ENCODE measurements around the gene WASL. TPM values are rescaled to one million over a fixed set of nuclear protein-coding genes. Genes with fewer than 3 reads are reported as not detected.

WASL gene
- total RNA-seq, 1 experiment from 2014 or later: 39.3 TPM

DNA sequence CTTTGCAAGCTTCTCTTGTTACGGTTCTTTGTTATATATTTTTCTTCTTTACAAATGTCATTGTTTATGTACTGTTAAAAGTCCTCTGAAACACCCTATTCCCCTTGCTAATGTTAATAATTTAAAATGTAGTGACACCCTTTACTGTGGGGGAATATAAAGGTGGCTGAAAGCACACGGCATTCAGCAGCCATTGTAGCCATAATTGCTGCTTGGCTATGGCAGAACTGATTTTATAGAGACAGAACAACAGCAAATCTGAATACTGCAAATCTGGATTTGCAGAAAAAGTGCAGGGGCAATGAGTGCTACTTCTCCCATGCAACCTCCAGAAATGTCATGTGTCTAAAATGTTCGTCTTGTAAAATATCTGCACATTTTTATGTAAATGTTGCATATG, 3.7 kb upstream of the WASL start:
- H3K27me3 ChIP-seq (ENCODE audit: insufficient read depth, low read length): no peaks in the 10 kb centered on the region
- H3K9me3 ChIP-seq (ENCODE audit: control insufficient read depth, low read depth, low read length): no peaks in the 10 kb centered on the region
- no peak overlapping the region for H3K56ac ChIP-seq (ENCODE audit: insufficient read length, low read depth, low read length)
- H3K79me1 ChIP-seq (ENCODE audit: insufficient read depth, low read depth, low read length, poor library complexity, severe bottlenecking): no peaks in the 10 kb centered on the region
- no peak for DNase-seq
- H2BK20ac ChIP-seq (ENCODE audit: low read depth, low read length, poor library complexity, severe bottlenecking): no peak overlapping the region
- H3K4ac ChIP-seq (ENCODE audit: low read depth, low read length): no peak overlapping the region
- H2AFZ ChIP-seq (ENCODE audit: low read length): no peak overlapping the region
- no peak overlapping the region for H3K4me3 Mint-ChIP-seq
- no peak overlapping the region for H4K5ac ChIP-seq (ENCODE audit: insufficient read length, low read depth, low read length)
- H4K8ac ChIP-seq (replicated peaks; ENCODE audit: insufficient read length, low read depth, low read length): no peak overlapping the region
- H2BK12ac ChIP-seq (ENCODE audit: insufficient read length, low read depth, low read length): no peak overlapping the region
- no peak overlapping the region for H3K27ac Mint-ChIP-seq
- no peak overlapping the region for H2BK120ac ChIP-seq (ENCODE audit: low read depth, low read length, poor library complexity, severe bottlenecking)
- no peak overlapping the region for H2AK5ac ChIP-seq (ENCODE audit: insufficient read length, low read length)
- no peaks in the 10 kb centered on the region for H3K9me3 Mint-ChIP-seq
- no CpG with 5 or more reads among the region's 3 CpGs for WGBS (ENCODE audit: extremely low coverage, insufficient read length, low lambda C conversion rate)
- H3K4me1 ChIP-seq (ENCODE audit: insufficient read depth, low read length): no peaks in the 10 kb centered on the region
- no peak overlapping the region for H3K23ac ChIP-seq (ENCODE audit: insufficient read length, low read depth, low read length)
- no peak overlapping the region for H3K18ac ChIP-seq (ENCODE audit: insufficient read length, low read depth, low read length)
- H3K4me1 Mint-ChIP-seq: peaks cover 22 to 25% of the 10 kb centered on the region in 2 experiments
- H4K20me1 ChIP-seq (ENCODE audit: control insufficient read depth, insufficient read depth, insufficient read length): no peaks in the 10 kb centered on the region
- no peak overlapping the region for H3T11ph ChIP-seq (ENCODE audit: low read length)
- no peak overlapping the region for H3K9ac ChIP-seq (ENCODE audit: extremely low read depth, insufficient read length, low read length)
- no peaks in the 10 kb centered on the region; a peak in 2 of 7 replicates for H3K36me3 Mint-ChIP-seq (ENCODE audit: insufficient read depth in 1 of 3, low read depth in 3 of 3)
- peaks cover 1% of the 10 kb centered on the region for H3K23me2 ChIP-seq (ENCODE audit: insufficient read length, low read depth, low read length, poor library complexity, severe bottlenecking)
- H2BK15ac ChIP-seq (ENCODE audit: low read depth, low read length): no peak overlapping the region
- TF ChIP-seq, protein P1, sequence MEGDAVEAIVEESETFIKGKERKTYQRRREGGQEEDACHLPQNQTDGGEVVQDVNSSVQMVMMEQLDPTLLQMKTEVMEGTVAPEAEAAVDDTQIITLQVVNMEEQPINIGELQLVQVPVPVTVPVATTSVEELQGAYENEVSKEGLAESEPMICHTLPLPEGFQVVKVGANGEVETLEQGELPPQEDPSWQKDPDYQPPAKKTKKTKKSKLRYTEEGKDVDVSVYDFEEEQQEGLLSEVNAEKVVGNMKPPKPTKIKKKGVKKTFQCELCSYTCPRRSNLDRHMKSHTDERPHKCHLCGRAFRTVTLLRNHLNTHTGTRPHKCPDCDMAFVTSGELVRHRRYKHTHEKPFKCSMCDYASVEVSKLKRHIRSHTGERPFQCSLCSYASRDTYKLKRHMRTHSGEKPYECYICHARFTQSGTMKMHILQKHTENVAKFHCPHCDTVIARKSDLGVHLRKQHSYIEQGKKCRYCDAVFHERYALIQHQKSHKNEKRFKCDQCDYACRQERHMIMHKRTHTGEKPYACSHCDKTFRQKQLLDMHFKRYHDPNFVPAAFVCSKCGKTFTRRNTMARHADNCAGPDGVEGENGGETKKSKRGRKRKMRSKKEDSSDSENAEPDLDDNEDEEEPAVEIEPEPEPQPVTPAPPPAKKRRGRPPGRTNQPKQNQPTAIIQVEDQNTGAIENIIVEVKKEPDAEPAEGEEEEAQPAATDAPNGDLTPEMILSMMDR (conservative IDR thresholded peaks at IDR 0.05): no peak
- H2BK5ac ChIP-seq (ENCODE audit: insufficient read length, low read length): no peak overlapping the region
- H4K91ac ChIP-seq (ENCODE audit: insufficient read length, low read depth, low read length): no peak overlapping the region
- H3K14ac ChIP-seq (ENCODE audit: insufficient read depth, low read length): no peak overlapping the region
- peaks cover 5% of the 10 kb centered on the region; the same call in 1 of the 2 replicates for H3K79me2 ChIP-seq (ENCODE audit: insufficient read depth, low read length)
- H3K27ac ChIP-seq (ENCODE audit: insufficient read length, low read depth, low read length): no peak overlapping the region
- H3K4me2 ChIP-seq (ENCODE audit: insufficient read depth, insufficient read length, low read length): no peak overlapping the region
- no peaks in the 10 kb centered on the region for H3K27me3 Mint-ChIP-seq (ENCODE audit: low read depth)
